ENCODE data around the gene CNOT2.

The CNOT2 gene

DNA sequence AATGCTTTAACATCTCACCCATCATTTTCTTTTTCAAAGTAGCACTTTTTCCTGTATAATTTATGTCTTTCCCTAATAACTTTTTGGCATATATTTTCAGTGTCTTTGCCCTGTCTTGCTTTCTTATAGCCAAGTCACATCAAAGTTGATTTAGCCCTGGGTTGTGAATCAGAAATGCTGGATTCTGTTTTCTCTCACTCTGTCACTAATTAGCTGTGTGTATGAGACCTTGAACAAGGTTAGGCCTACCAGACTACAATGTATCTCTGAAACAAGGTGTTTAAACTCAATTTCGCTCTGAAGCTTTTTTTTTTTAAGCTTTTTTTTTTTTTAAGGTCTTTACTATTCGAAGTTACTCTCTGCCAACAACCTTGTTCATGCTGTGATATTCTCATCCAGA lies 25.7 kb downstream of the CNOT2 start:
- TF ChIP-seq, protein P1, sequence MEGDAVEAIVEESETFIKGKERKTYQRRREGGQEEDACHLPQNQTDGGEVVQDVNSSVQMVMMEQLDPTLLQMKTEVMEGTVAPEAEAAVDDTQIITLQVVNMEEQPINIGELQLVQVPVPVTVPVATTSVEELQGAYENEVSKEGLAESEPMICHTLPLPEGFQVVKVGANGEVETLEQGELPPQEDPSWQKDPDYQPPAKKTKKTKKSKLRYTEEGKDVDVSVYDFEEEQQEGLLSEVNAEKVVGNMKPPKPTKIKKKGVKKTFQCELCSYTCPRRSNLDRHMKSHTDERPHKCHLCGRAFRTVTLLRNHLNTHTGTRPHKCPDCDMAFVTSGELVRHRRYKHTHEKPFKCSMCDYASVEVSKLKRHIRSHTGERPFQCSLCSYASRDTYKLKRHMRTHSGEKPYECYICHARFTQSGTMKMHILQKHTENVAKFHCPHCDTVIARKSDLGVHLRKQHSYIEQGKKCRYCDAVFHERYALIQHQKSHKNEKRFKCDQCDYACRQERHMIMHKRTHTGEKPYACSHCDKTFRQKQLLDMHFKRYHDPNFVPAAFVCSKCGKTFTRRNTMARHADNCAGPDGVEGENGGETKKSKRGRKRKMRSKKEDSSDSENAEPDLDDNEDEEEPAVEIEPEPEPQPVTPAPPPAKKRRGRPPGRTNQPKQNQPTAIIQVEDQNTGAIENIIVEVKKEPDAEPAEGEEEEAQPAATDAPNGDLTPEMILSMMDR (IDR thresholded peaks at IDR 0.05; ENCODE audit: extremely low read depth, insufficient read depth, missing control alignments): no peak

DNA sequence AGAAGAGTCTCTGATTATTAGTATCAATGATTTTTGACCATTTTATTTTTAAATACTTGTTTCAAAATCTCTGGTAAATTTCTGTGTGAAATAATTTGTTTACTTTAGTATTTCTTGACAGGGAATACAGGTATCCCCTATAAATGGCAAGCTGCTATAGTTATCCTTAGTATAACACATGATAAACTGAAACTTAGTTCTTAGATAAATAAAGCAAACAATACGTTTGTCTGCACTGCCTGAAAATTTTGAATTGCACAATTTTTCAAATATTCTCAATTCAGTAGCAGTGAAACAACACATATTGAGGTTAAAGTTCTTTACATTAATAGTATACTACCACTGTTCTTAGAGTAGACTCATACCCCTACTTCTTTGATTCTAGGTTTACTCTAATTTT lies 26.9 kb downstream of the CNOT2 start:
- in situ Hi-C loops (cut with MboI; ENCODE audit: low pct_unique_long_range_greater_than_20kb, low sequenced_read_pairs, unreplicated experiment): no loop called here
- TF ChIP-seq, protein P1 (IDR thresholded peaks at IDR 0.05; ENCODE audit: extremely low read depth, insufficient read depth, missing control alignments): no peak
- DNase-seq (ENCODE audit: low spot score): no peak

More for the DNA sequence above, 25.7 kb downstream of the CNOT2 start:
- in situ Hi-C loops (cut with MboI; ENCODE audit: low pct_unique_long_range_greater_than_20kb, low sequenced_read_pairs, unreplicated experiment): no loop called here
- DNase-seq (ENCODE audit: low spot score): no peak

DNA sequence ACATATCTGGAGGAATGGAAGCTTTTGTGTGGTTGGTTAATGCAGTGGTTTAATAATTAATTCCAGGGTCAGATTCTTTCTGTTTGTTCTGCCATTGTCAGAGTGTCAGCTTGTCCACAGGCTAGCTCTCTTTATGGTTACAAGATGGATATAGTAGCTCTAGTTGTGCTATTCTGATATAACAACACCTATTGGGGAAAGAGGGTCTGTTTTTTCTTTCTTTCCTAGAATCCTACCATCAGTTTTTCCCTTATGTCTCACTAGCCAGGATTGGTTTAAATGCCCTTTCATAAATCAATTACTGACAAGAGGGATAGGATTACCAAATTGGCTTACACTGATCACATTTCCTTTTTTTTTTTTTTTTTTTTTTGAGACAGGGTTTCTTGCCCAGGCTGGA lies 27.8 kb downstream of the CNOT2 start:
- in situ Hi-C loops (cut with MboI; ENCODE audit: low pct_unique_long_range_greater_than_20kb, low sequenced_read_pairs, unreplicated experiment): no loop called here
- no peak for DNase-seq (ENCODE audit: low spot score)
- TF ChIP-seq, protein P1 (IDR thresholded peaks at IDR 0.05; ENCODE audit: extremely low read depth, insufficient read depth, missing control alignments): no peak

DNA sequence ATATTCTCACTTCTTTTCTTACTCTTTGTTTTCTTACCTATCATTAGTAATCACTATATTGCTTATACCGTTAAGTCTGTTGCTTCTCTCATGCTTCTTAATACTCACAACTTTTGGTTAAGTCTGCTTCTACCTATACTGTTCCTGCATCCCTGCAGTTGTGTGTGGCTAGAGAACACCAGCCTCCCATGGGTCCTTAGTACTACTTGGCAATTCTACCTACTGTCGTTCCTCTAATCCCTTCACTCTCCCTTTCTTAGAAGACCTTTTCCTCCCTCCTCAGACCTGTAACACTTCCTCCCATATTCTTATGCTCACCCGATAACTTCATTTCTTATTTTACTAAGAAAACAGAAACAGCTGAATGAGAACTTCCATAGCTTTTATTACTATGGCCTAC lies 29.3 kb downstream of the CNOT2 start:
- DNase-seq (ENCODE audit: low spot score): no peak
- TF ChIP-seq, protein P1 (IDR thresholded peaks at IDR 0.05; ENCODE audit: extremely low read depth, insufficient read depth, missing control alignments): no peak
- in situ Hi-C loops (cut with MboI; ENCODE audit: low pct_unique_long_range_greater_than_20kb, low sequenced_read_pairs, unreplicated experiment): no loop called here

DNA sequence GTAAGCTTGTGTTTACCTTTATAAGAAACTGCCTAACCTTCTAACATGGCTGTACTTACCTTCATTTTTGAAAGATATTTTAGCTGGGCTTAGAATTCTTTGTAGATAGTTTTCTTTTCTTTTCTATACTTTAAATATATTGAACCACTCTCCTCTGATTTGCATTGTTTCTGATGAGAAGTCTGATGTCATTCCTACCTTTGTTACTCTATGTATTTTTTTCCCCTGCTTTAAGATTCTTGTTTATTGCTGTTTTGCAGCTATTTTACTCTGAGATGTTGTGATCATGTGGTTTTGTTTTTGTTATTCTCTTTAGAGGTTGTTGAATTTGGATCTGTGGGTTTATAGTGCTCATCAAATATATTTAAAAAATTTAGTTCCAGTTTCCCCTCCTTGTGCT lies 31.8 kb downstream of the CNOT2 start:
- in situ Hi-C loops (cut with MboI; ENCODE audit: low pct_unique_long_range_greater_than_20kb, low sequenced_read_pairs, unreplicated experiment): no loop called here
- DNase-seq (ENCODE audit: low spot score): no peak
- TF ChIP-seq, protein P1 (IDR thresholded peaks at IDR 0.05; ENCODE audit: extremely low read depth, insufficient read depth, missing control alignments): no peak

DNA sequence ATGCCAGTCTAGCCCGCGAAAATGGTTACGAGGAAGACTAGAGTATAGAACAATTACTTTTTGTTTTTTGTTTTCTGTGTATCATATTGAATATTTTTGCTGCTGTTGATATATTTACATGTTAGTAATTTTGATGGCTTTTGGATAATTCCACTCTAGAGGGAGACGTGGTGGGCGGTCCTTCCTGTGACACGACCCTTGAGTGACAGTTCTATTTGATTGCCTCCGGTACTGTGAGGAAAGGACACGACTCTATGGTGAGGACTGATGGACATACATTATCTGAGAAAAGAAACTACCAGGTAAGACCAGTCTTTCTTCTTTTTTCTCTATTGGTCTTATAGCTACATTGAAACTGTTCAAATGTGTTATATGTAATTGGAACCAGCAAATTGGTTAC lies 34.7 kb downstream of the CNOT2 start:
- in situ Hi-C loops (cut with MboI; ENCODE audit: low pct_unique_long_range_greater_than_20kb, low sequenced_read_pairs, unreplicated experiment): no loop called here
- DNase-seq (ENCODE audit: low spot score): no peak
- TF ChIP-seq, protein P1 (IDR thresholded peaks at IDR 0.05; ENCODE audit: extremely low read depth, insufficient read depth, missing control alignments): no peak

DNA sequence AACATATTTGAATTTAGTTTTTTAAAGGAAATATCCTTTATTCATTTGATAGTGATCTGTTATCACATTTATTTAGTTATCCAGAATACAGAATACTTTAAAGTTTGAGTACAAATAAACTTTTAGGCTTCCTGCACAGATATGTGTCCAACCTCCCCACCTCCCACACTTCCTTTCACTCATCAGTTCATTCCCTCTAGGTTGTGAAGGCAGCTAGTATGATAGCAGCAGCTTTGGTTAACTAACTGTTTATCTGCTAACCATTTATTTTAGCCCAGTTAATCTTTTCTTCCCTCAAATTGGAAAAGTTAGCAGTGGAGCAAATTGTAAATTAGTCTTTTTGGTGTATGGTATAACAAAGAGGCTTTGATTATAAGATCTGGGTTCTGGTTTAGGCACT lies 35.7 kb downstream of the CNOT2 start:
- no peak for DNase-seq (ENCODE audit: low spot score)
- TF ChIP-seq, protein P1 (IDR thresholded peaks at IDR 0.05; ENCODE audit: extremely low read depth, insufficient read depth, missing control alignments): no peak
- in situ Hi-C loops (cut with MboI; ENCODE audit: low pct_unique_long_range_greater_than_20kb, low sequenced_read_pairs, unreplicated experiment): no loop called here
